Colonic mucosa (tissue), 4 donors: ENCODE measurements around the gene BMS1. TPM values are rescaled to one million over a fixed set of nuclear protein-coding genes. Genes with fewer than 3 reads are reported as not detected.
"Not testable (repeated sequence)": the region's sequence is repeated elsewhere in the genome, so short reads cannot be mapped to it uniquely, and the experiment has no call there.

ENCODE experiments used
- DNase-seq: peaks from one replicate; pipeline ENCODE4 v3.0.0-alpha.2; 2020
- H3K27ac ChIP-seq: fragments of 200-600 bp; one replicate; pipeline ENCODE4 v1.8.0; 2021
- H3K27me3 ChIP-seq: fragments of 200-600 bp; one replicate; pipeline ENCODE4 v1.8.0; 2021
- H3K36me3 ChIP-seq: fragments of 200-600 bp; one replicate; pipeline ENCODE4 v1.8.0; 2021
- H3K4me1 ChIP-seq: fragments of 200-600 bp; one replicate; pipeline ENCODE4 v1.8.0; 2021; ENCODE audit warnings: mild to moderate bottlenecking
- H3K4me3 ChIP-seq: fragments of 200-600 bp; one replicate; pipeline ENCODE4 v1.8.0; 2021
- H3K9ac ChIP-seq, 2 donors: one replicate each; pipeline ENCODE4 v1.7.0; 2013; ENCODE audit warnings: control low read depth in 2 of 2, low read depth in 2 of 2, low read length in 2 of 2
- H3K9me3 ChIP-seq: fragments of 200-600 bp; one replicate; pipeline ENCODE4 v1.8.0; 2021
- CTCF ChIP-seq: fragments of 200-600 bp; IDR thresholded peaks from one replicate; pipeline ENCODE4 v1.8.0; 2022; ENCODE audit warnings: antibody characterized with exemption, mild to moderate bottlenecking
- intact Hi-C: fragments of 100-400 bp; cut with DNase I; formaldehyde crosslinking; loops from one replicate; pipeline ENCODE4 v1.14.1; 2022
- total RNA-seq, 2 donors: library from RNA; stranded (reverse); fragmentation: NEBNext Ultra II Directional in 1 of 2; extraction: Animal tissue kit (Norgen Biotek cat#: 25700) in 1 of 2; gene quantifications; one replicate each; pipeline ENCODE4 v1.2.1, GENCODE V29; 2021
- donor health status: healthy.
- donor health status: DM: no; HTN: no; CAD: no.
- donor health status: DM: no; HTN: no; CAD: no.

The BMS1 gene, protein sequence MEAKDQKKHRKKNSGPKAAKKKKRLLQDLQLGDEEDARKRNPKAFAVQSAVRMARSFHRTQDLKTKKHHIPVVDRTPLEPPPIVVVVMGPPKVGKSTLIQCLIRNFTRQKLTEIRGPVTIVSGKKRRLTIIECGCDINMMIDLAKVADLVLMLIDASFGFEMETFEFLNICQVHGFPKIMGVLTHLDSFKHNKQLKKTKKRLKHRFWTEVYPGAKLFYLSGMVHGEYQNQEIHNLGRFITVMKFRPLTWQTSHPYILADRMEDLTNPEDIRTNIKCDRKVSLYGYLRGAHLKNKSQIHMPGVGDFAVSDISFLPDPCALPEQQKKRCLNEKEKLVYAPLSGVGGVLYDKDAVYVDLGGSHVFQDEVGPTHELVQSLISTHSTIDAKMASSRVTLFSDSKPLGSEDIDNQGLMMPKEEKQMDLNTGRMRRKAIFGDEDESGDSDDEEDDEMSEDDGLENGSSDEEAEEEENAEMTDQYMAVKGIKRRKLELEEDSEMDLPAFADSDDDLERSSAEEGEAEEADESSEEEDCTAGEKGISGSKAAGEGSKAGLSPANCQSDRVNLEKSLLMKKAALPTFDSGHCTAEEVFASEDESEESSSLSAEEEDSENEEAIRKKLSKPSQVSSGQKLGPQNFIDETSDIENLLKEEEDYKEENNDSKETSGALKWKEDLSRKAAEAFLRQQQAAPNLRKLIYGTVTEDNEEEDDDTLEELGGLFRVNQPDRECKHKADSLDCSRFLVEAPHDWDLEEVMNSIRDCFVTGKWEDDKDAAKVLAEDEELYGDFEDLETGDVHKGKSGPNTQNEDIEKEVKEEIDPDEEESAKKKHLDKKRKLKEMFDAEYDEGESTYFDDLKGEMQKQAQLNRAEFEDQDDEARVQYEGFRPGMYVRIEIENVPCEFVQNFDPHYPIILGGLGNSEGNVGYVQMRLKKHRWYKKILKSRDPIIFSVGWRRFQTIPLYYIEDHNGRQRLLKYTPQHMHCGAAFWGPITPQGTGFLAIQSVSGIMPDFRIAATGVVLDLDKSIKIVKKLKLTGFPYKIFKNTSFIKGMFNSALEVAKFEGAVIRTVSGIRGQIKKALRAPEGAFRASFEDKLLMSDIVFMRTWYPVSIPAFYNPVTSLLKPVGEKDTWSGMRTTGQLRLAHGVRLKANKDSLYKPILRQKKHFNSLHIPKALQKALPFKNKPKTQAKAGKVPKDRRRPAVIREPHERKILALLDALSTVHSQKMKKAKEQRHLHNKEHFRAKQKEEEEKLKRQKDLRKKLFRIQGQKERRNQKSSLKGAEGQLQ
- 10 to 100 TPM; 11.4 to 14.6 TPM for total RNA-seq

- peaks cover 4% of the 10 kb centered on the region for H3K4me1 ChIP-seq
- peak within 1 kb of the TSS; percentile 82 for H3K27ac ChIP-seq
- H3K27me3 ChIP-seq, result no peaks in the 10 kb centered on the region
- peak within 1 kb of the TSS; percentile 72 for H3K4me3 ChIP-seq
- no peaks in the 10 kb centered on the region for H3K9me3 ChIP-seq
- DNase-seq, result peak; percentile 94
- intact Hi-C loops, result no loop called here
- H3K36me3 ChIP-seq, result peaks cover 3% of the 10 kb centered on the region
- H3K9ac ChIP-seq, result peak within 1 kb of the TSS; percentile 86 to 89
- TF ChIP-seq CTCF, result no peak
These were observed at the start of gene BMS1 for GRCh38 chr10:42782446-42783180. Gene BMS1, plus strand, starts transcription at chr10:42782795. Its CDS starts 1,600 bp downstream, at chr10:42784395.

- intact Hi-C loops, result no loop called here
- no peaks in the 10 kb centered on the region for H3K27me3 ChIP-seq
- no peak overlapping the region for H3K4me3 ChIP-seq
- no peak overlapping the region for H3K27ac ChIP-seq
- no peak for TF ChIP-seq CTCF
- no peaks in the 10 kb centered on the region for H3K9me3 ChIP-seq
- DNase-seq, result no peak
- no peaks in the 10 kb centered on the region for H3K36me3 ChIP-seq
- H3K9ac ChIP-seq, result no peak overlapping the region
- no peaks in the 10 kb centered on the region for H3K4me1 ChIP-seq
These were observed 48.1 kb upstream of the BMS1 start for GRCh38 chr10:42734536-42734935.

DNA sequence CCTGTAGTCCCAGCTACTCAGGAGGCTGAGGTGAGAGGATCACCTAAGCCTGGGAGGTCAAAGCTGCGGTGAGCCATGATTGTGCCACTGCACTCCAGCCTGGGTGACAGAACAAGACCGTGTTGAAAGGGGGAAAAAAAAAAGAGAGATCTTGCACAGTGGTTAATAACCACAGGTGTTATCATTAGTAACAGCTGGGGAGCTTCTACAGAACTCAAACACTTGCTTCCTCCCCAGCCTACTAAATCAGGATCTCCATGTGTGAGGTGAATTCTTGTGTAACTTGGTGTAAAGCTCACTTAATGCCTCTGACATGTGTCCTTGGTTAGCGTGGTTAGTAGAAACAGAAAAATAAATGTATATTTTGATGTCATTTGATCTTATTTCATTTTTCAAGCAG is 43.9 kb upstream of the BMS1 start:
- TF ChIP-seq CTCF, result no peak
- Histone ChIP-seq H3K4me3 (no peak overlapping the region), H3K9me3 (no peaks in the 10 kb centered on the region), H3K36me3 (no peaks in the 10 kb centered on the region), H3K9ac (no peak overlapping the region), H3K27me3 (peaks cover 3% of the 10 kb centered on the region), H3K4me1 (no peaks in the 10 kb centered on the region), H3K27ac (no peak overlapping the region)
- intact Hi-C loops, result no loop called here
- DNase-seq, result no peak

DNA sequence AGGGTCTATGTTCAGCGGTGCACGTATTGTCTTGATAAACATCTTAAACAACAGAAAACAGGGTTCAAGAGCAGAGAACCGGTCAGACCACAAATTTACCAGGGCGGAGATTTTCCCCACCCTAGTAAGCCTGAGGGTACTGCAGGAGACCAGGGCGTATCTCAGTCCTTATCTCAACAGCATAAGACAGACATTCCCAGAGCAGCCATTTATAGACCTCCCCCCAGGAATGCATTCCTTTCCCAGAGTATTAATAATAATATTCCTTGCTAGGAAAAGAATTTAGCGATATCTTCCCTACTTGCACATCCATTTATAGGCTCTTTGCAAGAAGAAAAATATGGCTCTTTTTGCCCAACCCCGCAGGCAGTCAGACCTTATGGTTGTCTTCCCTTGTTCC is 41.1 kb upstream of the BMS1 start:
- intact Hi-C loops, result not testable (repeated sequence)

GRCh38 chr10:42743697-42744096 is 38.9 kb upstream of the BMS1 start:
- no peaks in the 10 kb centered on the region for H3K36me3 ChIP-seq

More for the DNA sequence above, 41.1 kb upstream of the BMS1 start:
- not testable (repeated sequence) for H3K4me1 ChIP-seq, H3K9ac ChIP-seq, H3K36me3 ChIP-seq, H3K27me3 ChIP-seq, H3K4me3 ChIP-seq, DNase-seq, H3K27ac ChIP-seq, H3K9me3 ChIP-seq

More at GRCh38 chr10:42743697-42744096, 38.9 kb upstream of the BMS1 start:
- intact Hi-C loops, result no loop called here
- Histone ChIP-seq H3K4me1 (no peaks in the 10 kb centered on the region), H3K4me3 (no peak overlapping the region), H3K27ac (no peak overlapping the region), H3K27me3 (peaks cover 3% of the 10 kb centered on the region), H3K9ac (no peak overlapping the region), H3K9me3 (no peaks in the 10 kb centered on the region)
- no peak for TF ChIP-seq CTCF
- DNase-seq, result no peak
